Colonic mucosa (tissue), 4 donors: ENCODE measurements around the gene UBTD1. TPM values are rescaled to one million over a fixed set of nuclear protein-coding genes. Genes with fewer than 3 reads are reported as not detected.
"Not testable (repeated sequence)": the region's sequence is repeated elsewhere in the genome, so short reads cannot be mapped to it uniquely, and the experiment has no call there.

ENCODE experiments used
- DNase-seq: peaks from one replicate; pipeline ENCODE4 v3.0.0-alpha.2; 2020
- H3K27ac ChIP-seq: fragments of 200-600 bp; one replicate; pipeline ENCODE4 v1.8.0; 2021
- H3K27me3 ChIP-seq: fragments of 200-600 bp; one replicate; pipeline ENCODE4 v1.8.0; 2021
- H3K36me3 ChIP-seq: fragments of 200-600 bp; one replicate; pipeline ENCODE4 v1.8.0; 2021
- H3K4me1 ChIP-seq: fragments of 200-600 bp; one replicate; pipeline ENCODE4 v1.8.0; 2021; ENCODE audit warnings: mild to moderate bottlenecking
- H3K4me3 ChIP-seq: fragments of 200-600 bp; one replicate; pipeline ENCODE4 v1.8.0; 2021
- H3K9ac ChIP-seq, 2 donors: one replicate each; pipeline ENCODE4 v1.7.0; 2013; ENCODE audit warnings: control low read depth in 2 of 2, low read depth in 2 of 2, low read length in 2 of 2
- H3K9me3 ChIP-seq: fragments of 200-600 bp; one replicate; pipeline ENCODE4 v1.8.0; 2021
- intact Hi-C: fragments of 100-400 bp; cut with DNase I; formaldehyde crosslinking; loops from one replicate; pipeline ENCODE4 v1.14.1; 2022
- total RNA-seq, 2 donors: library from RNA; stranded (reverse); fragmentation: NEBNext Ultra II Directional in 1 of 2; extraction: Animal tissue kit (Norgen Biotek cat#: 25700) in 1 of 2; gene quantifications; one replicate each; pipeline ENCODE4 v1.2.1, GENCODE V29; 2021
- TF ChIP-seq, protein P1 (sequence below): fragments of 200-600 bp; IDR thresholded peaks from one replicate; pipeline ENCODE4 v1.8.0; 2022; ENCODE audit warnings: antibody characterized with exemption, mild to moderate bottlenecking
- donor health status: healthy.
- donor health status: DM: no; HTN: no; CAD: no.
- donor health status: DM: no; HTN: no; CAD: no.

Gene UBTD1
- total RNA-seq, 2 donors from 2014 or later, result 1.8 to 3.2 TPM

DNA sequence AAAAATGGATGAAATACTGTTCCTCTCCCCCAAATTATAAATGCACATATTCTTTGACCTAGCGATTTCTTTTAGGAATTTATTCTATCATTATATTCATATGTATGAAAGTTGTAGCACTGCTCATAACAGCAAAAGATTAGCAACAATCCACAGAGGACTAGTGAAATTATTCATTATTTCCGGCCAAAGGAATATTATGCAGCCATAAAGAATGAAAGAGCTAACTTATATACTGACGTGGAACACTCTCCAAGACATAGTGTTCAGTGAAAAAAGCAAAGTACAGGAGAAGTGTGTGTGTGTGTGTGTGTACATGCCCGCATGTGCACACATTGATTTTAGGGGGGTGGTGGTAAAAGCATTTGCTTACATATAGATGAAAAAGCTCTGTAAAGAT is 23.8 kb upstream of the UBTD1 start:
- Histone ChIP-seq H3K4me1 (no peaks in the 10 kb centered on the region), H3K9ac (no peak overlapping the region), H3K27ac (no peak overlapping the region), H3K27me3 (no peaks in the 10 kb centered on the region), H3K4me3 (no peak overlapping the region), H3K9me3 (no peaks in the 10 kb centered on the region), H3K36me3 (peaks cover 10% of the 10 kb centered on the region)
- TF ChIP-seq, protein P1, sequence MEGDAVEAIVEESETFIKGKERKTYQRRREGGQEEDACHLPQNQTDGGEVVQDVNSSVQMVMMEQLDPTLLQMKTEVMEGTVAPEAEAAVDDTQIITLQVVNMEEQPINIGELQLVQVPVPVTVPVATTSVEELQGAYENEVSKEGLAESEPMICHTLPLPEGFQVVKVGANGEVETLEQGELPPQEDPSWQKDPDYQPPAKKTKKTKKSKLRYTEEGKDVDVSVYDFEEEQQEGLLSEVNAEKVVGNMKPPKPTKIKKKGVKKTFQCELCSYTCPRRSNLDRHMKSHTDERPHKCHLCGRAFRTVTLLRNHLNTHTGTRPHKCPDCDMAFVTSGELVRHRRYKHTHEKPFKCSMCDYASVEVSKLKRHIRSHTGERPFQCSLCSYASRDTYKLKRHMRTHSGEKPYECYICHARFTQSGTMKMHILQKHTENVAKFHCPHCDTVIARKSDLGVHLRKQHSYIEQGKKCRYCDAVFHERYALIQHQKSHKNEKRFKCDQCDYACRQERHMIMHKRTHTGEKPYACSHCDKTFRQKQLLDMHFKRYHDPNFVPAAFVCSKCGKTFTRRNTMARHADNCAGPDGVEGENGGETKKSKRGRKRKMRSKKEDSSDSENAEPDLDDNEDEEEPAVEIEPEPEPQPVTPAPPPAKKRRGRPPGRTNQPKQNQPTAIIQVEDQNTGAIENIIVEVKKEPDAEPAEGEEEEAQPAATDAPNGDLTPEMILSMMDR, result no peak
- DNase-seq, result no peak
- intact Hi-C loops, result no loop called here

DNA sequence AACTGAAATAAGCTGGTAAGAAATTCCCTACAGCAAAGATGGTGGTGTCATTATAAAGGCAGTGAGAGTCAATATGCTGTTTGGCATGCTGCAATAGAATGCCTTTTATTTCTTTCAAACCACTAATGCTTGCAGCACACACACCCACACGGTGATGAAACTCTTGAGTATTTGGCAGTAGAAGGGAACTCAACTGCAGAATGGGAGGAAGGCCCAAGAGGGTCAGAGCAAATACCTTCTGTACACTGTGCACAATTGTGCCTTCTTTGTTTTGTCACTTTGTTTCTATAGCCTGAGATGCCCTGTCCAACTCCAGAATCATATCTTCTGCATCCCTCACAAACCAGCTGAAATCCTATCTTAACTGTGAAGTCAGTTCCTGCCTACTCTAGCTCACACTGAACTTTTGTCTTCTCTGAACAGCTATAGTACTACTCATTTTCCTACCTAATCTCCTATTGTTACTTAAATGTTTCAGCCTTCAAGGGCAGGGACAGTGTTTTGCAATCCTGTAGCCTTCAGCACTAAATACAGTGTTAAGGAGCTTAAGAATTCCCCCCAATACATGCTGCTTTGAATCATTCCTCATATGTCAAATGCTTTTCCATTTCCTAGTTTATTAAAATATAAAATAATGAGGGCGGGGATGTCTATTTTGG is 22.7 kb upstream of the UBTD1 start:
- intact Hi-C loops, result no loop called here
- H3K27ac ChIP-seq, result no peak overlapping the region
- TF ChIP-seq, protein P1, result no peak
- H3K9me3 ChIP-seq, result no peaks in the 10 kb centered on the region
- H3K36me3 ChIP-seq, result no peaks in the 10 kb centered on the region
- H3K27me3 ChIP-seq, result no peaks in the 10 kb centered on the region
- H3K4me1 ChIP-seq, result no peaks in the 10 kb centered on the region
- no peak for DNase-seq
- no peak overlapping the region for H3K4me3 ChIP-seq
- no peak overlapping the region for H3K9ac ChIP-seq

GRCh38 chr10:97479410-97479809 is 19.3 kb upstream of the UBTD1 start:
- H3K4me1 ChIP-seq, H3K9ac ChIP-seq, H3K4me3 ChIP-seq, DNase-seq, intact Hi-C loops, H3K27ac ChIP-seq, H3K27me3 ChIP-seq, H3K9me3 ChIP-seq, H3K36me3 ChIP-seq: not testable (repeated sequence)

- Histone ChIP-seq H3K27me3 (no peaks in the 10 kb centered on the region), H3K27ac (no peak overlapping the region), H3K36me3 (no peaks in the 10 kb centered on the region), H3K4me3 (no peak overlapping the region), H3K9ac (no peak overlapping the region), H3K4me1 (no peaks in the 10 kb centered on the region), H3K9me3 (no peaks in the 10 kb centered on the region)
- TF ChIP-seq, protein P1, result no peak
- no peak for DNase-seq
- intact Hi-C loops, result no loop called here
Measured at GRCh38 chr10:97479939-97480338, 18.8 kb upstream of the UBTD1 start.

GRCh38 chr10:97481071-97481470 is 17.7 kb upstream of the UBTD1 start:
- intact Hi-C loops, result no loop called here
- TF ChIP-seq, protein P1, result no peak
- Histone ChIP-seq H3K4me3 (no peak overlapping the region), H3K36me3 (no peaks in the 10 kb centered on the region), H3K9ac (no peak overlapping the region), H3K27ac (no peak overlapping the region), H3K4me1 (no peaks in the 10 kb centered on the region), H3K9me3 (no peaks in the 10 kb centered on the region), H3K27me3 (no peaks in the 10 kb centered on the region)
- no peak for DNase-seq

DNA sequence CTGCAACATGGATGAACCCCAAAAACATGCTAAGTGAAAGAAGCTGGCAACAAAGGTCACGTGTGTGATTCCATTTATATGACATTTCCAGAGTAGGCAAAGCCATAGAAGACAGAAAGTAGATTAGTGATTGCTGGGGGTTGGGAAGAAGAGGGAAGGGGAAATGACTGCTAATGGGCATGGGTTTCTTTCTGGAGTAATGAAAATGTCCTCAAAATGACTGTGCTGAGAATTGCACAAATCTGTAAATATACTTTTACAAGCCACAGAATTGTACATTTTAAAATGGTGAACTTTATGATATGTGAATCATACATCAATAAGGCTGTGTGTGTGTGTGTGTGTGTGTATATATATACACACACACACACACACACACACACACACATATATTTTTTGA is 16.3 kb upstream of the UBTD1 start:
- no peaks in the 10 kb centered on the region for H3K36me3 ChIP-seq
- TF ChIP-seq, protein P1, result no peak
- H3K9ac ChIP-seq, result no peak overlapping the region
- H3K4me1 ChIP-seq, result no peaks in the 10 kb centered on the region
- no peak for DNase-seq
- no peak overlapping the region for H3K27ac ChIP-seq
- no peaks in the 10 kb centered on the region for H3K9me3 ChIP-seq
- intact Hi-C loops, result no loop called here
- H3K4me3 ChIP-seq, result no peak overlapping the region
- no peaks in the 10 kb centered on the region for H3K27me3 ChIP-seq
